Measurements from ENCODE around the gene TBC1D8. TPM values are rescaled to one million over a fixed set of nuclear protein-coding genes. Genes with fewer than 3 reads are reported as not detected.

The TBC1D8 gene
- total RNA-seq, 2 donors from 2014 or later, result 86.1 to 149 TPM

GRCh38 chr2:100989666-100990065, 161.5 kb downstream of the TBC1D8 start:
- H3K9me3 ChIP-seq, result no peaks in the 10 kb centered on the region
- H3K4me1 ChIP-seq (replicated peaks), result no peaks in the 10 kb centered on the region
- H3K4me3 ChIP-seq, result no peak overlapping the region
- no peak for DNase-seq (ENCODE audit: low spot score)
- no peak overlapping the region for H3K27ac ChIP-seq
- TF ChIP-seq POLR2A (IDR thresholded peaks at IDR 0.05) (no peak), CTCF (IDR thresholded peaks at IDR 0.05) (no peak), POLR2AphosphoS5 (IDR thresholded peaks at IDR 0.05) (no peak)
- intact Hi-C loops (cut with DNase I), result loop anchor here (10.0 kb wide), 2 partner anchors 285 to 565 kb away; no protein-coding TSS in a partner anchor
- no peaks in the 10 kb centered on the region for H3K27me3 ChIP-seq (replicated peaks; ENCODE audit: insufficient read depth)
- 93% methylated on average over 3 of the region's 3 CpGs for WGBS
- H3K36me3 ChIP-seq, result no peaks in the 10 kb centered on the region

GRCh38 chr2:100988630-100989417, 162.4 kb downstream of the TBC1D8 start:
- Histone ChIP-seq H3K4me3 (no peak overlapping the region), H3K4me1 (replicated peaks) (no peaks in the 10 kb centered on the region), H3K27me3 (replicated peaks; ENCODE audit: insufficient read depth) (no peaks in the 10 kb centered on the region), H3K36me3 (no peaks in the 10 kb centered on the region), H3K9me3 (no peaks in the 10 kb centered on the region), H3K27ac (no peak overlapping the region)
- no peak for DNase-seq (ENCODE audit: low spot score)
- 84% methylated on average over 8 of the region's 8 CpGs for WGBS
- no peak for TF ChIP-seq CTCF (IDR thresholded peaks at IDR 0.05)
- TF ChIP-seq POLR2AphosphoS5 (IDR thresholded peaks at IDR 0.05), result no peak
- no peak for TF ChIP-seq POLR2A (IDR thresholded peaks at IDR 0.05)
- intact Hi-C loops (cut with DNase I), result loop anchor here (10.0 kb wide), 2 partner anchors 284 to 564 kb away; no protein-coding TSS in a partner anchor

DNA sequence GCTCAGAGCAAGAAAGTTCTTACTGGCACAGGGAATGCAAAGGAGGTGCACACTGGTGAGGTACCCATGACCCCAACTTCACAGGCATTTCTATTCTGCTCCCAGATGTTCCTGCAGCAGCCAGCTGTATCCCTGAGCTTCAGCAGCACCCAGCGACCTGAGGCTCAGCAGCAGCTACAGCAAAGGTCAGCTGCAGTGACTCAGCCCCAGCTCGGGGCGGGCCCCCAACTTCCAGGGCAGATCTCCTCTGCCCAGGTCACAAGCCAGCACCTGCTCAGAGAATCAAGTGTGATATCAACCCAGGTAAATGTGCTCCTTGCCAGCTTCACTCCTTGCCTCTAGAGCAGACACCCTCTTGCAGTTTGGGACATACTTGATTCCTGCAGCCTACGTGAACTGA, 163.2 kb downstream of the TBC1D8 start:
- intact Hi-C loops (cut with DNase I), result loop anchor here (10.0 kb wide), 2 partner anchors 283 to 563 kb away; no protein-coding TSS in a partner anchor
- Histone ChIP-seq H3K36me3 (no peaks in the 10 kb centered on the region), H3K27me3 (replicated peaks; ENCODE audit: insufficient read depth) (no peaks in the 10 kb centered on the region), H3K4me3 (no peak overlapping the region), H3K4me1 (replicated peaks) (no peaks in the 10 kb centered on the region), H3K9me3 (no peaks in the 10 kb centered on the region), H3K27ac (no peak overlapping the region)
- DNase-seq (ENCODE audit: low spot score), result no peak
- 87% methylated on average over 4 of the region's 4 CpGs for WGBS
- TF ChIP-seq POLR2AphosphoS5 (IDR thresholded peaks at IDR 0.05) (no peak), CTCF (IDR thresholded peaks at IDR 0.05) (no peak), POLR2A (IDR thresholded peaks at IDR 0.05) (no peak)

DNA sequence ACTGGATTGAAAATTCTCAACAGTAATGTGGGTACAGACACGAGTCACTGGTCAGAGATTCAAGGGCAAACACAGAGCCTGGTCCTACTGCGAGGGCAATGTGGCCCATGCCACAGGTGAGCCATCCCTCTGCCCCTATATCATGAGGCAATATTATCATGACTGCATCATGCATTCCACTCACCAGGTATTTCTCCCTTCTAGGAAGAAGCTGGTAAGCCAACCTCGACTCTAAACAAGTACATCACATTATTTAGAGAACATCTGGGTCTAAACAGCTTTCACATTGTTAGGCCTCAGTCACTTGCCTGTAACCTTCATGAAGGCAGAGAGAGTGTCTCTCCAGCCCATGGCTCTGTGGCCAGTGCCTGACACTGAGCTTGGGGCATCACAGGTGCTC, 163.6 kb downstream of the TBC1D8 start:
- no peak overlapping the region for H3K27ac ChIP-seq
- no peaks in the 10 kb centered on the region for H3K9me3 ChIP-seq
- H3K27me3 ChIP-seq (replicated peaks; ENCODE audit: insufficient read depth), result no peaks in the 10 kb centered on the region
- WGBS, result 86% methylated on average over 3 of the region's 3 CpGs
- H3K4me3 ChIP-seq, result no peak overlapping the region
- no peaks in the 10 kb centered on the region for H3K36me3 ChIP-seq
- intact Hi-C loops (cut with DNase I), result loop anchor here (10.0 kb wide), 2 partner anchors 283 to 563 kb away; no protein-coding TSS in a partner anchor
- no peak for DNase-seq (ENCODE audit: low spot score)
- no peaks in the 10 kb centered on the region for H3K4me1 ChIP-seq (replicated peaks)
- no peak for TF ChIP-seq POLR2A (IDR thresholded peaks at IDR 0.05)
- no peak for TF ChIP-seq CTCF (IDR thresholded peaks at IDR 0.05)
- no peak for TF ChIP-seq POLR2AphosphoS5 (IDR thresholded peaks at IDR 0.05)

DNA sequence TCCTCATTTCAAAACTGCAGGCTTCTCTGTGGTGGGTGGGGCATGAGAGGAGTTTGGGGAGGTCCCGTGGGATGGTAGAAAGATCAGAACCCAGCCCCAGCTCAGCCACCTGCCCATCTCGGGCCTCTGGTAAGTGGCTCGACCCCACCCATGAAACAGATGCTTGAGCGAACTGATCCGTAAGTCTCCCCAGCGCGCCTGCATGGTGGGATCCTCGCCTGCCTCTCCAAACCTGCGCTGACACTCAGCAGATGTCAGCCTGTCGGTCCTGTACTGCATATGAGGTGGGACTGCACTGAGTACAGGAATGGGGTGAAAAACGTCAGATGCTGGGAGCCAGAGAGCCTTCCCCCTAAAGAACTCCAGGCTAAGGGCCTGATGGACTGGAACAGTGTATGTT, 165.0 kb downstream of the TBC1D8 start:
- Histone ChIP-seq H3K27me3 (replicated peaks; ENCODE audit: insufficient read depth) (no peaks in the 10 kb centered on the region), H3K27ac (no peak overlapping the region), H3K9me3 (no peaks in the 10 kb centered on the region), H3K36me3 (no peaks in the 10 kb centered on the region), H3K4me1 (replicated peaks) (no peaks in the 10 kb centered on the region), H3K4me3 (no peak overlapping the region)
- TF ChIP-seq CTCF (IDR thresholded peaks at IDR 0.05), result no peak
- no peak for TF ChIP-seq POLR2AphosphoS5 (IDR thresholded peaks at IDR 0.05)
- TF ChIP-seq POLR2A (IDR thresholded peaks at IDR 0.05), result no peak
- 90% methylated on average over 11 of the region's 11 CpGs for WGBS
- no peak for DNase-seq (ENCODE audit: low spot score)
- intact Hi-C loops (cut with DNase I), result loop anchor here (10.0 kb wide), 2 partner anchors 281 to 561 kb away; no protein-coding TSS in a partner anchor

All from prostate gland (tissue), 2 donors.